Nephron (organoid): Measurements from ENCODE around the gene SIGLEC15.

Experiments
- H3K27ac Mint-ChIP-seq, 3 experiments: 2 replicates each; pipeline ENCODE4 v1.8.0; 2020; ENCODE audit warnings: mixed read lengths in 3 of 3, mild to moderate bottlenecking in 2 of 3, moderate library complexity in 1 of 3
- H3K27me3 Mint-ChIP-seq: 2 replicates; pipeline ENCODE4 v1.8.0; 2021; ENCODE audit warnings: low read depth, mild to moderate bottlenecking, moderate library complexity, mixed read lengths
- H3K36me3 Mint-ChIP-seq: 2 replicates; pipeline ENCODE4 v1.8.0; 2020; ENCODE audit warnings: low read depth, mixed read lengths
- H3K4me1 Mint-ChIP-seq: 2 replicates; pipeline ENCODE4 v1.8.0; 2020; ENCODE audit warnings: mixed read lengths
- H3K4me3 Mint-ChIP-seq, 3 experiments: 2 replicates each; pipeline ENCODE4 v1.8.0; 2020; ENCODE audit warnings: mild to moderate bottlenecking in 3 of 3, mixed read lengths in 3 of 3, moderate library complexity in 2 of 3
- H3K9me3 Mint-ChIP-seq: 2 replicates; pipeline ENCODE4 v1.8.0; 2020; ENCODE audit warnings: mixed read lengths
- CTCF ChIP-seq, 3 experiments: fragments of 200-600 bp; sonication (generic); IDR thresholded peaks; one replicate each; pipeline ENCODE4 v1.5.0; 2021; ENCODE audit warnings: antibody characterized with exemption in 3 of 3; ENCODE audit not compliant: unreplicated experiment in 3 of 3

The SIGLEC15 gene

GRCh38 chr18:45783097-45784075 lies 42.1 kb upstream of the SIGLEC15 start:
- Mint-ChIP-seq H3K27me3 (peaks cover 14% of the 10 kb centered on the region), H3K27ac (peak overlapping the region in 2 of 3 experiments; percentile 66 to 73), H3K36me3 (no peaks in the 10 kb centered on the region), H3K4me1 (peaks cover 15% of the 10 kb centered on the region), H3K4me3 (no peak overlapping the region), H3K9me3 (no peaks in the 10 kb centered on the region)
- TF ChIP-seq CTCF (IDR thresholded peaks at IDR 0.05; ENCODE audit: unreplicated experiment in 3 of 3), result no peak

GRCh38 chr18:45785134-45785533 lies 40.3 kb upstream of the SIGLEC15 start:
- Mint-ChIP-seq H3K27me3 (peaks cover 7% of the 10 kb centered on the region), H3K27ac (peak overlapping the region in 1 of 3 experiments; percentile 10), H3K36me3 (no peaks in the 10 kb centered on the region), H3K9me3 (no peaks in the 10 kb centered on the region), H3K4me1 (peaks cover 15% of the 10 kb centered on the region), H3K4me3 (no peak overlapping the region)
- TF ChIP-seq CTCF (IDR thresholded peaks at IDR 0.05; ENCODE audit: unreplicated experiment in 3 of 3), result no peak

- H3K27me3 Mint-ChIP-seq, result peaks cover 4% of the 10 kb centered on the region
- H3K9me3 Mint-ChIP-seq, result peaks cover 3% of the 10 kb centered on the region
- H3K36me3 Mint-ChIP-seq, result no peaks in the 10 kb centered on the region
- TF ChIP-seq CTCF (IDR thresholded peaks at IDR 0.05; ENCODE audit: unreplicated experiment in 3 of 3), result no peak
- H3K4me3 Mint-ChIP-seq, result no peak overlapping the region
- H3K27ac Mint-ChIP-seq, result no peak overlapping the region
- peaks cover 15% of the 10 kb centered on the region for H3K4me1 Mint-ChIP-seq
These were observed 38.5 kb upstream of the SIGLEC15 start for GRCh38 chr18:45786941-45787340.

- Mint-ChIP-seq H3K9me3 (peaks cover 3% of the 10 kb centered on the region), H3K27me3 (peaks cover 3% of the 10 kb centered on the region), H3K4me1 (peaks cover 15% of the 10 kb centered on the region), H3K4me3 (no peak overlapping the region), H3K27ac (no peak overlapping the region), H3K36me3 (no peaks in the 10 kb centered on the region)
- no peak for TF ChIP-seq CTCF (IDR thresholded peaks at IDR 0.05; ENCODE audit: unreplicated experiment in 3 of 3)
These were observed 38.1 kb upstream of the SIGLEC15 start for GRCh38 chr18:45787346-45787745.

- H3K36me3 Mint-ChIP-seq, result no peaks in the 10 kb centered on the region
- TF ChIP-seq CTCF (IDR thresholded peaks at IDR 0.05; ENCODE audit: unreplicated experiment in 3 of 3), result no peak
These were observed 36.6 kb upstream of the SIGLEC15 start for GRCh38 chr18:45788861-45789260.

More at GRCh38 chr18:45788861-45789260, 36.6 kb upstream of the SIGLEC15 start:
- Mint-ChIP-seq H3K27me3 (no peaks in the 10 kb centered on the region), H3K9me3 (peaks cover 5% of the 10 kb centered on the region), H3K27ac (no peak overlapping the region), H3K4me1 (peaks cover 6% of the 10 kb centered on the region), H3K4me3 (no peak overlapping the region)
